Thyroid gland (tissue), 4 donors: ENCODE measurements around the gene THBS1. TPM values are rescaled to one million over a fixed set of nuclear protein-coding genes. Genes with fewer than 3 reads are reported as not detected.

Experiments used
- DNase-seq, 2 donors: peaks; one replicate each; pipeline ENCODE4 v3.0.0-alpha.2; 2019
- H3K27ac ChIP-seq, 3 donors: fragments of 200-600 bp; sonication (generic); 1 replicate in 2 of 3; 2 replicates in 1 of 3; pipeline ENCODE4 v1.5.1; 2016 to 2019; ENCODE audit warnings: mild to moderate bottlenecking in 1 of 3, moderate library complexity in 1 of 3
- H3K27me3 ChIP-seq: fragments of 200-600 bp; sonication (generic); one replicate; pipeline ENCODE4 v1.5.1; 2019
- H3K36me3 ChIP-seq, 2 donors: fragments of 200-600 bp; sonication (generic); one replicate each; pipeline ENCODE4 v1.5.1; 2016 to 2019
- H3K4me1 ChIP-seq, 2 donors: fragments of 200-600 bp; sonication (generic); one replicate each; pipeline ENCODE4 v1.5.1; 2017 to 2019
- H3K4me3 ChIP-seq, 3 donors: fragments of 200-600 bp; sonication (generic); replicated peaks in 1 of 3; 1 replicate in 2 of 3; 2 replicates in 1 of 3; pipeline ENCODE4 v1.5.1; 2016; ENCODE audit warnings: mild to moderate bottlenecking in 1 of 3
- H3K9me3 ChIP-seq: fragments of 200-600 bp; sonication (generic); one replicate; pipeline ENCODE4 v1.5.1; 2017
- CTCF ChIP-seq, 6 experiments: fragments of 200-600 bp in 3 of 6; fragments of 450-650 bp in 3 of 6; sonication (generic) in 3 of 6; IDR thresholded peaks; one replicate each; pipeline ENCODE4 v1.5.1; 2016 to 2019; ENCODE audit warnings: antibody characterized with exemption in 6 of 6, mild to moderate bottlenecking in 2 of 6, inconsistent platforms in 1 of 6, moderate library complexity in 1 of 6
- POLR2A ChIP-seq, 2 donors: fragments of 450-650 bp; IDR thresholded peaks; one replicate each; pipeline ENCODE4 v1.6.1; 2017; ENCODE audit warnings: antibody characterized with exemption in 2 of 2, mild to moderate bottlenecking in 2 of 2, moderate library complexity in 1 of 2
- WGBS, 2 donors: methylation state at CpG; one replicate each; pipeline ENCODE4 v1.1.5; 2017; 5-methylcytosine and 5-hydroxymethylcytosine counted together
- intact Hi-C: fragments of 100-400 bp; cut with DNase I; formaldehyde crosslinking; loops from one replicate; pipeline ENCODE4 v1.15.1; 2023
- total RNA-seq, 4 donors: library from RNA; depleted of rRNA; stranded (reverse); fragments of >200 nt; gene quantifications; one replicate each; pipeline ENCODE4 v1.2.3, GENCODE V29; 2016

The THBS1 gene
- total RNA-seq, 4 donors from 2014 or later, result 15.3 to 155 (median 57.8) TPM

- WGBS, 2 donors, result 84 to 88% methylated on average over 6 of the region's 6 CpGs
- TF ChIP-seq POLR2A (IDR thresholded peaks at IDR 0.05) (no peak), CTCF (IDR thresholded peaks at IDR 0.05) (no peak)
- H3K4me3 ChIP-seq, result no peak overlapping the region
- no peak overlapping the region for H3K27ac ChIP-seq
- H3K4me1 ChIP-seq, result no peaks in the 10 kb centered on the region
- no peaks in the 10 kb centered on the region for H3K27me3 ChIP-seq
- intact Hi-C loops, result no loop called here
- no peaks in the 10 kb centered on the region for H3K9me3 ChIP-seq
- H3K36me3 ChIP-seq, result no peaks in the 10 kb centered on the region
- no peak for DNase-seq
Measured at GRCh38 chr15:39616731-39617455, 36.0 kb downstream of the THBS1 start.

- Histone ChIP-seq H3K36me3 (no peaks in the 10 kb centered on the region), H3K27me3 (no peaks in the 10 kb centered on the region), H3K27ac (no peak overlapping the region), H3K4me3 (no peak overlapping the region), H3K4me1 (no peaks in the 10 kb centered on the region), H3K9me3 (no peaks in the 10 kb centered on the region)
- intact Hi-C loops, result no loop called here
- WGBS, 2 donors, result 74 to 81% methylated on average over 3 of the region's 3 CpGs
- no peak for DNase-seq
- TF ChIP-seq POLR2A (IDR thresholded peaks at IDR 0.05), result no peak
- no peak for TF ChIP-seq CTCF (IDR thresholded peaks at IDR 0.05)
Measured at GRCh38 chr15:39618063-39618823, 37.4 kb downstream of the THBS1 start.

GRCh38 chr15:39621210-39621609 lies 40.3 kb downstream of the THBS1 start:
- Histone ChIP-seq H3K27ac (no peak overlapping the region), H3K9me3 (no peaks in the 10 kb centered on the region), H3K27me3 (no peaks in the 10 kb centered on the region), H3K36me3 (no peaks in the 10 kb centered on the region), H3K4me1 (peaks cover 0 to 9% of the 10 kb centered on the region in 2 donors), H3K4me3 (no peak overlapping the region)
- TF ChIP-seq POLR2A (IDR thresholded peaks at IDR 0.05) (no peak), CTCF (IDR thresholded peaks at IDR 0.05) (no peak)
- DNase-seq, result no peak
- 91 to 93% methylated on average over 1 of the region's 1 CpG for WGBS, 2 donors
- intact Hi-C loops, result no loop called here

GRCh38 chr15:39621976-39622375 lies 41.1 kb downstream of the THBS1 start:
- TF ChIP-seq CTCF (IDR thresholded peaks at IDR 0.05) (no peak), POLR2A (IDR thresholded peaks at IDR 0.05) (no peak)
- intact Hi-C loops, result no loop called here
- H3K27ac ChIP-seq, result no peak overlapping the region
- WGBS, 2 donors, result 94 to 95% methylated on average over 1 of the region's 1 CpG
- no peak overlapping the region for H3K4me3 ChIP-seq
- no peaks in the 10 kb centered on the region for H3K27me3 ChIP-seq
- H3K4me1 ChIP-seq, result peaks cover 0 to 9% of the 10 kb centered on the region in 2 donors
- H3K9me3 ChIP-seq, result no peaks in the 10 kb centered on the region
- no peaks in the 10 kb centered on the region for H3K36me3 ChIP-seq
- DNase-seq, result no peak
